Neuron (in vitro differentiated cells): ENCODE data around the gene MRPS6.

Experiments used
- H2AFZ ChIP-seq: one replicate; pipeline ENCODE4 v1.6.1; 2013; ENCODE audit warnings: low read depth, mild to moderate bottlenecking, inconsistent platforms, low read length, moderate library complexity
- H3K27me3 ChIP-seq: one replicate; pipeline ENCODE4 v1.6.1; 2013; ENCODE audit warnings: low read length; ENCODE audit not compliant: insufficient read depth
- H3K36me3 ChIP-seq: one replicate; pipeline ENCODE4 v1.6.1; 2013; ENCODE audit warnings: low read length; ENCODE audit not compliant: insufficient read depth
- H3K4me1 ChIP-seq: one replicate; pipeline ENCODE4 v1.6.1; 2013; ENCODE audit warnings: low read length; ENCODE audit not compliant: insufficient read depth
- H3K4me3 ChIP-seq: 2 replicates; pipeline ENCODE4 v1.5.1; 2013; ENCODE audit warnings: mild to moderate bottlenecking, low read length, moderate library complexity
- H3K9me3 ChIP-seq: one replicate; pipeline ENCODE4 v1.6.1; 2013; ENCODE audit warnings: low read length

Gene MRPS6

DNA sequence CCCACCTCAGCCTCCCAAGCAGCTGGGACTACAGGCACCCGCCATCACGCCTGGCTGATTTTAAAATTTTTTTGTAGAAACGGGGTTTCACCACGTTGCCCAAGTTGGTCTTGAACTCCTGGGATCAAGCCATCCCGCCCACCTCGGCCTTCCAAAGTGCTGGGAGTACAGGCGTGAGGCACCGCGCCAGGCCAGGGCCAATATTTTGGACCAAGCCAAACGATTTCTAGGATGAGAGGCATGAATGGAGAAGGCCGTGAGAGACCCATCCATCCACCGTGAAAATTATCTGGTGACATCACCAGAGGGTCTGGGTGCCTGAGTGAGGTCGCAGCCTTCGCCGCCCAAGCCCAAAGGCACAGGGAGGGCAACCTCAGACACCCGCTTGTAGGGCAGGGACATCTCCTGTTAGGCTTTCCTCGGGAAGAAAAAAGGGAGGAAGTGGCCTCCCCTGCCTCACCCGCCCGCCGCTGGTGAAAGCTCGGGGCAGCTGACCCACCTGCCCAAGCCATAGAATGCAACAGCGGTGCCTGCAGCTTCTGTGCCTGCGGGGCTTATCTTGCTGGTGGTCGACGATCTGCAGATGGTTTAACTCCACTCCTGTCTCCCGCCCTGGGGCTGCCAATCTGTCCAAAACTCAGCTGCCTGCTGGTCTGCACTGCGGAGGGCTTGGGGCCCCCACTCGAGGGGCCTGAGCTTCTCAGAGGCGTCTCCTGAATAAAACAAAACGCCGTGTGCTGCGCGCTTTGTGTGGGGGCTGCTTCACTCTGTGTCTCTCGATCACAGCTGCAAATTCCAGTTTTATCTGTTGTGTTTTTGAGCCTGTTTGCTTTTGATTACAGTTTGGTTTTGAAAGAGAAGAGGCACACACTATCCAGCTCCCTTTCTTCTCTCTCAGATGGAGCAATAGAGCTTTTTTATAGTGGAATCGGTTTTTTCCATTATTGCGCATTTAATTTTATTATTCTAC, 85.8 kb downstream of the MRPS6 start:
- Histone ChIP-seq H3K36me3 (no peaks in the 10 kb centered on the region), H3K9me3 (no peaks in the 10 kb centered on the region), H3K4me1 (no peaks in the 10 kb centered on the region), H2AFZ (no peak overlapping the region), H3K27me3 (no peaks in the 10 kb centered on the region), H3K4me3 (no peak overlapping the region)

DNA sequence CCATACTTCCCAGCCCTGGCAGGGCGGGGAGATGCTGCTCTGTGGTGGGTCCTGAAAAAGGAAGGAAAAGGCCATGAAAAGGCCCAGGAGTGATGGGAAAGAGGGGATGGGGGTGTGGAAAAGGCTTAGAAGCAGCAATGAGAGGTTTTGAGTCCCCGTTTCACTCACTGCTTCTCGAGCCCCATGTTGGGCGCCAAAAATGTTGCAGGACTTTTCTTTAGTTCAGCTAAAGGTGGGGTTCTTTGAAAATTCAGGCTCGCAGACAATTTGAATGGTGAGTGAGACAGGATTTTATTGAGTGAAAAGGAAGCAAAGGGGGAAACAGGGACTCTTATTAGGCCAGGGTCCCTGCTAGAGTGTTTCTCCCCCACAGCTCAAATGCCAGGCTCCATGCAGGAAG, 93.1 kb downstream of the MRPS6 start:
- Histone ChIP-seq H3K4me1 (no peaks in the 10 kb centered on the region), H2AFZ (no peak overlapping the region), H3K9me3 (peaks cover 18% of the 10 kb centered on the region), H3K27me3 (no peaks in the 10 kb centered on the region), H3K4me3 (no peak overlapping the region), H3K36me3 (no peaks in the 10 kb centered on the region)

DNA sequence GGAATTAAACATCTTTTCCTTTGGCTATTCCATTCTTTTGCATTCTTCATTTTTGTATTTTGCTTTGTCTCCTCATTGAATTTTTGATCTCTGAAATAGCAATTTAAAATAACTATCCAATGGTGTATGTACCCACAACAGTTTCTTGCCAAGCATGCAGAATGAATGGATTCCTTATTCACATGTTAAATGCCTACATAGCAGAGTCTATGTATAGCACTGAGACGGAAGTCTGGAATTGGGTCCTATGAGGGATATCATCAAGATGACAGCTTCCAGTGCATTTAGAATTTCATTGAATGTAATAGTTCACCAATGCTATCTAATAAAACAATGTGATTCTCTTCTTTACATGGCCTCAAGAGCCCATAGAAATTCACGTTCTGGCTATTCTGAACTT, 97.5 kb downstream of the MRPS6 start:
- Histone ChIP-seq H3K4me3 (no peak overlapping the region), H2AFZ (no peak overlapping the region), H3K4me1 (no peaks in the 10 kb centered on the region), H3K36me3 (no peaks in the 10 kb centered on the region), H3K27me3 (no peaks in the 10 kb centered on the region), H3K9me3 (peaks cover 18% of the 10 kb centered on the region)

DNA sequence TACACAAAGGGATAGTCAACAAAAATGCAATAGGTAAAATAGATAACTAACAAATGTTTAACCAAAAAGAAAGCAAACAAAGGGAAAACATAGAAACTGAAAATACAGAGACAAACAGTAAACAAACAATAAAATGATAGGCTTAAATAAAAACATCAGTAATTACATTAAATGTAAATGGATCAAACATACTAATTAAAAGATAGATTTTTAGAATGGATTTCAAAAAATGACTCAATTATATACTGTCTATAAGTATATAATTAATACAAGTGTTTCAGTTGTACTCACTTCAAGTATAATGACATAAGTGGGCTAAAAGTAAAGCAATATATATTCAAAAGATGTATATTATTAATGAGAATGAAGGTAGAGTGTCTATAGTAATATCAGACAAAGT, 101.1 kb downstream of the MRPS6 start:
- Histone ChIP-seq H3K27me3 (no peaks in the 10 kb centered on the region), H3K36me3 (no peaks in the 10 kb centered on the region), H3K4me1 (peaks cover 4% of the 10 kb centered on the region), H2AFZ (no peak overlapping the region), H3K9me3 (peaks cover 2% of the 10 kb centered on the region), H3K4me3 (no peak overlapping the region)

DNA sequence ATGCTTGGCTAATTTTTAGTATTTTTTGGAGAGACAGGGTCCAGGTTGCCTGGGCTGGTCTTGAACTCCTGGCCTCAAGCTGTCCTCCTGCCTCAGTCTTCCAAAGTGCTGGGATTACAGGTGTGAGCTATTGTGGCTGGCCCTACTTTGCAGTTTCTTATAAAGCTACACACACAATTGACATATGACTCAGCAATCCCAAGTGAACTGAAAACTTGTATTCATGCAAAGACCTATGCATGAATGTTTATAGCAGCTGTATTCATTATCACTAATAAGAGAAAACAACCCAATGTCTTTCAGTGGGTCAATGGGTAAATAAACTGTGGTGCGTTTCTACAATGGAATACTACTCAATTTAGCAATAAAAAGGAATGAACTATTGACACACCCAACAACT, 103.1 kb downstream of the MRPS6 start:
- peaks cover 21% of the 10 kb centered on the region for H3K4me1 ChIP-seq
- no peaks in the 10 kb centered on the region for H3K36me3 ChIP-seq
- H3K4me3 ChIP-seq: no peak overlapping the region
- H3K27me3 ChIP-seq: no peaks in the 10 kb centered on the region
- H3K9me3 ChIP-seq: peaks cover 2% of the 10 kb centered on the region
- H2AFZ ChIP-seq: no peak overlapping the region

DNA sequence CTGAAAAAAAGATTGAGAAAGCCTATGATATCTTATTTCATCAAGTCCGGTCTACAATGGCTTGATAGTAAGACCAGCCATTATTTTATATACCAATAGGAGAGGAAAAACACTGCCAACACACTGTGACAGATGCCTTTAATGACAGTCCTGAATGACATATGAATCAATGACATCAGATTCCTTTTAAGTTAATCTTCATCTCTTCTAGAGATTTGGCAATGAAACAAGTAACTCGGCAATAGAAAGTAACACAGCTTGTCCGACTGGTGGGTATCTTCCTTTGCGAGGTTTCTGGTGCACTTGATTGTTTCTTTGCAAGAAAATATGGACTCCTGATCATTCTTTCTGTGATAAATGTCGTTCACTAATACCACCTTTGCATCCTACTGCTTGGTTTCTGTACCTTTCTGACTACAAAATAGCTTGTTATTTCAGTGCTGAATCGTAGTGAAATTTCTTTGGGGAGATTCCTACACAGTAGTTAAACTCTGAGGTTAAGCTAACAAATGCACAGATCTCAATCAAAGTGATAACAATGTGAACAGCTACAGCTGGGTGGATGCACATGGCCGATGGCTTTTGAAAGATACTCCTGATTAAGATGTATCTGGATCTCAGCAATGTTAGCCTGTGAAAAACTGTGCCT, 104.7 kb downstream of the MRPS6 start:
- Histone ChIP-seq H3K36me3 (no peaks in the 10 kb centered on the region), H3K4me3 (no peak overlapping the region)

DNA sequence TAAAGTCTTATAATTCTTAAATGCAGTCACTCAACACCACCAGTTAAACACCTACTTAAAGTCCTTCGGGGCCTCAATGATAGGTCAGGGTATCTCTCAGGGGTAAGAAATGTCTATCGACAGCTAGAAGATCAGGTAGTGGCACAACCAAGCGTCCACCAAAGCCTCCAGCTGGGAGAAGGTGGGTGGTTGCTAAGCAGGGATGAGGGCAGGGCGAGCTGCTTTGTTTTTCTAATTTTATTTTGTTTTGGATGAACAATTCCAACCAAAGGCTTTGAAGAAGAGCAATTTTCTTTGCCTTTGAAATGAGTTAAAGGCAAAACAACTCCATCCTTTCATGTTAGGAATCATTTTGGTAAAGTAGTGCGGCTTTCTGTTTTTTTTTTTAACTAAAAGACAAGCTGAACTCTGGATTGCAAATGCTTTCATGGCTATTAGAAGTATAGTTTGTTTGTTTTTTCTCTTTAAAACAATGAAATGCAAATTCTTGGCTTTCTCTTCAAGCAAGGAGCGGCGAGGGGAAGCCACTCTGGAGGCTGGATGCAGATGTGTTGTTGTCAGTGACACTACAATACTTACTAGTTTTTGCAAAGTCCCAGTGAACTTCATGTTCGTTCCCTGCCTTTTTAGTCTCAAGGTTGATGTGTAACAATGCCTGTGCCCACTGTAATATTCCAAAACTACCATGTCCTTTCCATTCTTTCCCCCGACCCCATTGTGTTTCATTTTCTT, 106.0 kb downstream of the MRPS6 start:
- H3K4me3 ChIP-seq: peak overlapping the region; percentile 48
- no peak overlapping the region for H2AFZ ChIP-seq
- H3K27me3 ChIP-seq: no peaks in the 10 kb centered on the region
- no peaks in the 10 kb centered on the region for H3K36me3 ChIP-seq
- H3K9me3 ChIP-seq: no peaks in the 10 kb centered on the region
- H3K4me1 ChIP-seq: peaks cover 26% of the 10 kb centered on the region

More for the DNA sequence above, 104.7 kb downstream of the MRPS6 start:
- Histone ChIP-seq H2AFZ (no peak overlapping the region), H3K27me3 (no peaks in the 10 kb centered on the region), H3K9me3 (peaks cover 2% of the 10 kb centered on the region), H3K4me1 (peaks cover 26% of the 10 kb centered on the region)

DNA sequence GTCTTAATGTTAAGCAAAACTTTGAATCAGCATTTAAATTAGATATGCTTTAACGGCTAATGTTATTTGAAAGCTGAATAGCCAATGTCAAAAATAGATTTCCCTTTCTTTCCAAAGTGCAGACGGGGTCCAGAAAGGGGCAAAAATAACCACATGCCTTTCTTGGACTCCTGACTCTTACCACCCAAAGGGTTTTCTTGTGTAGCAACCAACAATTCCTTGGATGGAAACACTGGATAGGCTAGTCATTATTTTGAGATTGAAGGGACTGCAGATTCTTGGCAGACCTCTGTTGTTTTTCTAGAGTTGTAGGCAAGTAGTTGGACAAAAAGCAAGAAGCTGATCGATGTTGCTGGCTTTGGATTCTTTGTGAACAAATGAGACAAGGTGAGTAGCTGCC, 107.0 kb downstream of the MRPS6 start:
- Histone ChIP-seq H3K36me3 (no peaks in the 10 kb centered on the region), H3K4me3 (peak overlapping the region; percentile 48), H3K4me1 (peaks cover 26% of the 10 kb centered on the region), H3K9me3 (no peaks in the 10 kb centered on the region), H2AFZ (peak overlapping the region; percentile 40), H3K27me3 (no peaks in the 10 kb centered on the region)

DNA sequence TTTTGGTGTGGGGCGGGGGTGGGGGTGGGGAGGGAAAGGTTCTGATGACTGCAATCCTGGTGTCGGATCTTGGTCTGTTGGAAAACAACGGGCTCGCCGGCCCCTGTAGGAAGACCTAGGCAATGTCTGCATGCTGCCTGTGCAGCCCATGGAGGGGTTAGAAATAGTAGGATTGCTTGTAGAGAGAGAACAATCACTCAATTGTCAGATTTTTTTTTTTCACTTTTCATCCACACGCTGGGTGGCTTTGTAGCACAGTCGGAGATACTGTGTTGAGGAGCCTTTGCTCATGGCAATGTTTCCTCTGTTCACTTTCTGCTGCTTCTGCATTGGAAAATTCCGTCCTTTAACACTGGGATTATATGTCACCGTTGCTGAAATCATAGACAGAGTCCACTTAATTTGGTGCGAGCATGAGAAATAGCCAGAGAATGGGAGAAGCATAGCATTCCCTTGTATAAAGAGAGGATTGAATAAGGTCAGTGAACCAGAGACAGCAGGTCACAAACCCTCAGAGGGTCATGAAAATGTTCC, 107.5 kb downstream of the MRPS6 start:
- H3K4me3 ChIP-seq: peak overlapping the region; percentile 48
- H3K27me3 ChIP-seq: no peaks in the 10 kb centered on the region

DNA sequence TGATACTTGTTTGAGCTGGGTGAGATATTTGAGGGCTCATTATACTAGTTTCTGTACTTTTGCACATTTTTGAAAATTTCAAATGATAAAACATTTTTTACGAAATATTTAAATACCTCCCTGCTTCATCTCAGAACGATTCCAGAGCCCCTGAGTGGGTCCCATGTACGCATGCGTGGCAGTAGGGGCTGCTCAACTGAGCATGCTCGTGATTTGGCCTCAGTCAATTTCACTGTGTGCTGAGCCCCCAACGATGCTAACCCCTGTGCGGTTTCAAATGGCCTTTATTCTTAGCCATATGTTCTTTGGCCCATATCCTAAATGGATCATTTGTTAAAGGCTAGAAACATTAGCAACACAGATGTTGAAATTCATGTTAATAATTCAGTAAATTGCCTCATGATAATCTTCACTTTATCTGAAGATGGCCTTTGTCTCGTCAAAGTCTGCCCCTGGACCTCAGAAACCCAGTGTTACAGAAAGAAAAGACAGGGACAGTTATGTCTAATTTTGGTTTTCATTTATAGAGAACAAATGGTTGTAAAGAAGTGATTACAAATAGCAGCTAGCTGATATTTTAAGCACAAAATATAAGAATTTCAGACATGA, 108.2 kb downstream of the MRPS6 start:
- peak overlapping the region; percentile 48 for H3K4me3 ChIP-seq
- H3K4me1 ChIP-seq: peaks cover 26% of the 10 kb centered on the region
- H3K9me3 ChIP-seq: no peaks in the 10 kb centered on the region
- no peaks in the 10 kb centered on the region for H3K27me3 ChIP-seq
- H2AFZ ChIP-seq: peak overlapping the region; percentile 33
- no peaks in the 10 kb centered on the region for H3K36me3 ChIP-seq

More for the DNA sequence above, 107.5 kb downstream of the MRPS6 start:
- Histone ChIP-seq H3K9me3 (no peaks in the 10 kb centered on the region), H2AFZ (peak overlapping the region; percentile 40), H3K4me1 (peaks cover 26% of the 10 kb centered on the region), H3K36me3 (no peaks in the 10 kb centered on the region)

DNA sequence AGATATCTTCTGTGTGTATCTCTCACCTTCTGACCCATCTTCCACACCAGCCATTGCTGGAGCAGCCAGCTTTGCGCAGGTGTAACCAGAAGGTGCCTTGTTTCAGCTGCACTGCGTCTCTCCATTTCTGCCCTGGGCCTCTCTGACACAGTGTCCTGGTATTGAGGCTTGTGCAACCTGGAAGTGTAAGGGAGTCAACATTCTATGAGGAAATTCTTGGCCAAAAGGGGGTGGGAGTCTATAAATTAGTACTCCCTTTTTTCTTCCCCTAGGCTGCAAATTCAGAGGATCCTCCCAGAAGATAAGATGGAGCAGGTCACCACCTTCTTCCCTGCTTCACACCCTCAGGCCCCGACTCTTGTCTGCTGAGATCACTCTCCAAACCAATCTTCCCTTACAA, 109.1 kb downstream of the MRPS6 start:
- Histone ChIP-seq H3K36me3 (no peaks in the 10 kb centered on the region), H3K9me3 (no peaks in the 10 kb centered on the region), H3K4me1 (peaks cover 26% of the 10 kb centered on the region), H3K4me3 (no peak overlapping the region), H2AFZ (no peak overlapping the region), H3K27me3 (no peaks in the 10 kb centered on the region)

DNA sequence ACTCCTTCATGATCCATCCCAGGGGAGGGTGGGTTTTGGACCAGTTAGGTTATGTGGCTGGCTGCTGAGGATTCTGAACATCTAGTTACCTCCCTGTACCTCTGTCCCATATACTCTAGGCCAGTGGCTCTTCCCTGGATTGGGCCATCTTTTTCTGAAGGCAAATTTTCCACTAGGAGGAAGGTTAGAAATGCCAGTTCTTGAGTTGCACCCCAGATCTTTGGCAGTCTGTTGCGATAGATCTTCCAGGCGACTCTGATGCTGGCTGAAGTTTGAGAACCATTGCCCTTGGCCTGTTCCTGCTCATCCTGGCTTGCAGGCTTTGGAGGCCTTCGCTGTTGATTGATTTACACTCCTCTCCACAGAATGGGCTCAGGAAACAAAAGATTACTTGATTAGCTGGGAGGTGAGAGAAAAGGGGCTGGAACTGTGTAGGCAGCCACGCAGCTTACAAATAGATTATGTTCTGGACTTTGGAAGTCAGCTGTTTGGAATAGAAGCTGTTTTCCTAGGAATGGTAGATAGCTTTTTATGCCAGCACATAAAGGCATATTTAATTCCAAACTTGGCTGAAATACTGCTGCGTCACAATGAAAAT, 110.1 kb downstream of the MRPS6 start:
- H2AFZ ChIP-seq: no peak overlapping the region
- H3K9me3 ChIP-seq: no peaks in the 10 kb centered on the region
- H3K27me3 ChIP-seq: no peaks in the 10 kb centered on the region
- H3K4me3 ChIP-seq: no peak overlapping the region
- no peaks in the 10 kb centered on the region for H3K36me3 ChIP-seq
- H3K4me1 ChIP-seq: peaks cover 26% of the 10 kb centered on the region
